NCI-H187 treated with DMSO at 0.1 percent for 48 hours (cell line): ENCODE measurements around the gene TRAF3IP1.

Experiments
- DNase-seq: peaks from one replicate; lab custom pipeline; 2025; lab: John Stamatoyannopoulos, UW

The TRAF3IP1 gene

GRCh38 chr2:238409341-238410199, 89.3 kb downstream of the TRAF3IP1 start:
- DNase-seq, result no peak

- no peak for DNase-seq
These were observed 91.9 kb downstream of the TRAF3IP1 start for GRCh38 chr2:238412067-238412767.

GRCh38 chr2:238413368-238413767, 93.0 kb downstream of the TRAF3IP1 start:
- no peak for DNase-seq

- no peak for DNase-seq
These were observed 94.9 kb downstream of the TRAF3IP1 start for GRCh38 chr2:238415036-238415764.

GRCh38 chr2:238415893-238416292, 95.6 kb downstream of the TRAF3IP1 start:
- DNase-seq, result no peak

- no peak for DNase-seq
These were observed 98.1 kb downstream of the TRAF3IP1 start for GRCh38 chr2:238418196-238418998.

- no peak for DNase-seq
These were observed 98.8 kb downstream of the TRAF3IP1 start for GRCh38 chr2:238418999-238419546.

GRCh38 chr2:238420442-238420841, 100.1 kb downstream of the TRAF3IP1 start:
- no peak for DNase-seq

GRCh38 chr2:238420878-238421694, 100.8 kb downstream of the TRAF3IP1 start:
- DNase-seq, result no peak

- no peak for DNase-seq
These were observed 101.3 kb downstream of the TRAF3IP1 start for GRCh38 chr2:238421695-238422035.

- DNase-seq, result no peak
These were observed 102.0 kb downstream of the TRAF3IP1 start for GRCh38 chr2:238422285-238422684.

GRCh38 chr2:238422940-238423339, 102.6 kb downstream of the TRAF3IP1 start:
- no peak for DNase-seq

- DNase-seq, result no peak
These were observed 103.4 kb downstream of the TRAF3IP1 start for GRCh38 chr2:238423561-238424312.

- DNase-seq, result no peak
These were observed 104.0 kb downstream of the TRAF3IP1 start for GRCh38 chr2:238424313-238424700.

GRCh38 chr2:238425505-238425978, 105.2 kb downstream of the TRAF3IP1 start:
- DNase-seq, result no peak

GRCh38 chr2:238425979-238426567, 105.8 kb downstream of the TRAF3IP1 start:
- DNase-seq, result no peak

GRCh38 chr2:238426568-238427434, 106.5 kb downstream of the TRAF3IP1 start, which contains the start of gene ASB1:
ASB1 (plus strand) TSS chr2:238426927; CDS start chr2:238427071, 144 bp downstream.
- no peak for DNase-seq

- DNase-seq, result no peak
These were observed 107.3 kb downstream of the TRAF3IP1 start for GRCh38 chr2:238427435-238428162.
